HG03457 (cell line): ENCODE measurements around the gene SLC25A15.
A peak's percentile ranks its signal among the peaks of the same experiment; 100 is the strongest.

ENCODE experiments used
- ATAC-seq: cut with Tn5 transposase; IDR thresholded peaks from one replicate; pipeline ENCODE4 v1.9.1; 2021; ENCODE audit warnings: moderate number of reproducible peaks; ENCODE audit not compliant: unreplicated experiment

The SLC25A15 gene

GRCh38 chr13:40789275-40790153, at the start of gene SLC25A15:
SLC25A15 (plus strand) TSS chr13:40789611; CDS start chr13:40793227, 3,616 bp downstream.
- ATAC-seq: peak; percentile 83

GRCh38 chr13:40749327-40749726, 40.1 kb upstream of the SLC25A15 start:
- no peak for ATAC-seq

- no peak for ATAC-seq
Observed at GRCh38 chr13:40755082-40755700, 34.2 kb upstream of the SLC25A15 start.

GRCh38 chr13:40756042-40756441, 33.4 kb upstream of the SLC25A15 start:
- ATAC-seq: no peak

- no peak for ATAC-seq
Observed at GRCh38 chr13:40758811-40759210, 30.6 kb upstream of the SLC25A15 start.

- ATAC-seq: no peak
Observed at GRCh38 chr13:40762849-40763248, 26.6 kb upstream of the SLC25A15 start.

GRCh38 chr13:40764587-40765403, 24.6 kb upstream of the SLC25A15 start:
- ATAC-seq: no peak

GRCh38 chr13:40765602-40766001, 23.8 kb upstream of the SLC25A15 start:
- ATAC-seq: no peak

GRCh38 chr13:40769970-40770369, 19.4 kb upstream of the SLC25A15 start:
- no peak for ATAC-seq

GRCh38 chr13:40770609-40770933, 18.8 kb upstream of the SLC25A15 start:
- no peak for ATAC-seq

- peak; percentile 89 for ATAC-seq
Observed at GRCh38 chr13:40770934-40771618, 18.3 kb upstream of the SLC25A15 start, which contains the start of gene MRPS31. MRPS31 (minus strand) TSS chr13:40771190; CDS start chr13:40771136, 54 bp downstream.

- ATAC-seq: no peak
Observed at GRCh38 chr13:40772765-40773473, 16.5 kb upstream of the SLC25A15 start.

- ATAC-seq: no peak
Observed at GRCh38 chr13:40774672-40775071, 14.7 kb upstream of the SLC25A15 start.

- no peak for ATAC-seq
Observed at GRCh38 chr13:40776232-40776631, 13.2 kb upstream of the SLC25A15 start.

- no peak for ATAC-seq
Observed at GRCh38 chr13:40776681-40777165, 12.7 kb upstream of the SLC25A15 start.

GRCh38 chr13:40777166-40777808, 12.1 kb upstream of the SLC25A15 start:
- peak; percentile 56 for ATAC-seq

GRCh38 chr13:40777809-40778175, 11.6 kb upstream of the SLC25A15 start:
- ATAC-seq: peak; percentile 17

- no peak for ATAC-seq
Observed at GRCh38 chr13:40779049-40779448, 10.4 kb upstream of the SLC25A15 start.

- ATAC-seq: no peak
Observed at GRCh38 chr13:40779796-40780285, 9.6 kb upstream of the SLC25A15 start.
